ENCODE results near the gene SVEP1. TPM values are rescaled to one million over a fixed set of nuclear protein-coding genes. Genes with fewer than 3 reads are reported as not detected.

Gene SVEP1
- polyA plus RNA-seq, 3 donors: under 0.01 TPM; not detected in 2

GRCh38 chr9:110590816-110591215 is 11.3 kb upstream of the SVEP1 start:
- WGBS (ENCODE audit: insufficient coverage): no CpG with 5 or more reads among the region's 1 CpG
- Mint-ChIP-seq H3K4me1 (no peaks in the 10 kb centered on the region), H3K27ac (no peak overlapping the region), H3K27me3 (ENCODE audit: low read depth in 3 of 3) (peaks cover 6 to 7% (median 7%) of the 10 kb centered on the region in 3 donors), H3K9me3 (peaks cover 7 to 31% (median 11%) of the 10 kb centered on the region in 7 donors), H3K4me3 (no peak overlapping the region), H3K36me3 (no peaks in the 10 kb centered on the region)
- no peak overlapping the region for H3K9ac ChIP-seq (ENCODE audit: insufficient read depth, low read length, poor library complexity, severe bottlenecking)
- intact Hi-C loops (cut with micrococcal nuclease): no loop called here
- no peak overlapping the region for H3K4me3 ChIP-seq (replicated peaks in 1 of 3; ENCODE audit: low read depth in 2 of 3, low read length in 3 of 3)
- H3K36me3 ChIP-seq (replicated peaks in 1 of 2; ENCODE audit: control insufficient read depth in 1 of 2, insufficient read depth in 2 of 2, low read length in 2 of 2): no peaks in the 10 kb centered on the region
- no peaks in the 10 kb centered on the region for H4K20me1 ChIP-seq (ENCODE audit: insufficient read depth, low read length)
- DNase-seq: no peak
- H2AFZ ChIP-seq (ENCODE audit: insufficient read depth, low read depth, low read length, poor library complexity, severe bottlenecking): no peak overlapping the region
- no peak overlapping the region for H3K4me2 ChIP-seq (replicated peaks; ENCODE audit: extremely low read depth, low read length, poor library complexity, severe bottlenecking)
- H3K9me3 ChIP-seq (replicated peaks in 1 of 2; ENCODE audit: control insufficient read depth in 1 of 2, insufficient read depth in 1 of 2, low read length in 2 of 2): peaks cover 4% of the 10 kb centered on the region in 2 donors
- TF ChIP-seq, protein P1, sequence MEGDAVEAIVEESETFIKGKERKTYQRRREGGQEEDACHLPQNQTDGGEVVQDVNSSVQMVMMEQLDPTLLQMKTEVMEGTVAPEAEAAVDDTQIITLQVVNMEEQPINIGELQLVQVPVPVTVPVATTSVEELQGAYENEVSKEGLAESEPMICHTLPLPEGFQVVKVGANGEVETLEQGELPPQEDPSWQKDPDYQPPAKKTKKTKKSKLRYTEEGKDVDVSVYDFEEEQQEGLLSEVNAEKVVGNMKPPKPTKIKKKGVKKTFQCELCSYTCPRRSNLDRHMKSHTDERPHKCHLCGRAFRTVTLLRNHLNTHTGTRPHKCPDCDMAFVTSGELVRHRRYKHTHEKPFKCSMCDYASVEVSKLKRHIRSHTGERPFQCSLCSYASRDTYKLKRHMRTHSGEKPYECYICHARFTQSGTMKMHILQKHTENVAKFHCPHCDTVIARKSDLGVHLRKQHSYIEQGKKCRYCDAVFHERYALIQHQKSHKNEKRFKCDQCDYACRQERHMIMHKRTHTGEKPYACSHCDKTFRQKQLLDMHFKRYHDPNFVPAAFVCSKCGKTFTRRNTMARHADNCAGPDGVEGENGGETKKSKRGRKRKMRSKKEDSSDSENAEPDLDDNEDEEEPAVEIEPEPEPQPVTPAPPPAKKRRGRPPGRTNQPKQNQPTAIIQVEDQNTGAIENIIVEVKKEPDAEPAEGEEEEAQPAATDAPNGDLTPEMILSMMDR (IDR thresholded peaks at IDR 0.05): no peak
- H3K27me3 ChIP-seq (ENCODE audit: control insufficient read depth in 2 of 2, insufficient read depth in 2 of 2, low read length in 2 of 2): no peaks in the 10 kb centered on the region
- no peaks in the 10 kb centered on the region for H3K79me2 ChIP-seq (ENCODE audit: insufficient read depth, low read length)
- H3K27ac ChIP-seq (ENCODE audit: low read depth in 1 of 2, low read length in 2 of 2): no peak overlapping the region
- H3K4me1 ChIP-seq (ENCODE audit: control insufficient read depth in 1 of 2, insufficient read depth in 2 of 2, low read length in 2 of 2): no peaks in the 10 kb centered on the region

GRCh38 chr9:110588296-110588695 is 8.8 kb upstream of the SVEP1 start:
- Histone ChIP-seq H3K36me3 (replicated peaks in 1 of 2; ENCODE audit: control insufficient read depth in 1 of 2, insufficient read depth in 2 of 2, low read length in 2 of 2) (no peaks in the 10 kb centered on the region), H4K20me1 (ENCODE audit: insufficient read depth, low read length) (no peaks in the 10 kb centered on the region), H3K9me3 (replicated peaks in 1 of 2; ENCODE audit: control insufficient read depth in 1 of 2, insufficient read depth in 1 of 2, low read length in 2 of 2) (peaks cover 4% of the 10 kb centered on the region in 2 donors), H3K27ac (ENCODE audit: low read depth in 1 of 2, low read length in 2 of 2) (no peak overlapping the region), H3K4me1 (ENCODE audit: control insufficient read depth in 1 of 2, insufficient read depth in 2 of 2, low read length in 2 of 2) (no peaks in the 10 kb centered on the region), H2AFZ (ENCODE audit: insufficient read depth, low read depth, low read length, poor library complexity, severe bottlenecking) (no peak overlapping the region), H3K79me2 (ENCODE audit: insufficient read depth, low read length) (no peaks in the 10 kb centered on the region), H3K4me2 (replicated peaks; ENCODE audit: extremely low read depth, low read length, poor library complexity, severe bottlenecking) (no peak overlapping the region), H3K4me3 (replicated peaks in 1 of 3; ENCODE audit: low read depth in 2 of 3, low read length in 3 of 3) (no peak overlapping the region), H3K27me3 (ENCODE audit: control insufficient read depth in 2 of 2, insufficient read depth in 2 of 2, low read length in 2 of 2) (peaks cover 0 to 3% of the 10 kb centered on the region in 2 donors), H3K9ac (ENCODE audit: insufficient read depth, low read length, poor library complexity, severe bottlenecking) (no peak overlapping the region)
- intact Hi-C loops (cut with micrococcal nuclease): no loop called here
- TF ChIP-seq, protein P1 (IDR thresholded peaks at IDR 0.05): no peak
- no CpG with 5 or more reads among the region's 1 CpG for WGBS (ENCODE audit: insufficient coverage)
- Mint-ChIP-seq H3K36me3 (no peaks in the 10 kb centered on the region), H3K9me3 (peaks cover 7 to 31% (median 11%) of the 10 kb centered on the region in 7 donors), H3K4me3 (no peak overlapping the region), H3K4me1 (no peaks in the 10 kb centered on the region), H3K27me3 (ENCODE audit: low read depth in 3 of 3) (peaks cover 6 to 15% (median 13%) of the 10 kb centered on the region in 3 donors), H3K27ac (no peak overlapping the region)
- no peak for DNase-seq

Data from CD14-positive monocyte (primary cell).